Upper lobe of right lung (tissue), 1 donor: ENCODE data around the gene CD69. TPM values are rescaled to one million over a fixed set of nuclear protein-coding genes. Genes with fewer than 3 reads are reported as not detected.

Source experiments
- ATAC-seq: fragments of 200-7000 bp; cut with Tn5 transposase; one replicate; pipeline ENCODE4 v1.9.1; 2020; ENCODE audit warnings: mild to moderate bottlenecking, moderate library complexity
- DNase-seq: peaks from one replicate; pipeline ENCODE4 v3.0.0-alpha.2; 2020
- H3K27ac ChIP-seq: fragments of 200-600 bp; one replicate; pipeline ENCODE4 v1.8.0; 2022
- H3K27me3 ChIP-seq: fragments of 200-600 bp; one replicate; pipeline ENCODE4 v1.8.0; 2022; ENCODE audit warnings: mild to moderate bottlenecking
- H3K36me3 ChIP-seq: fragments of 200-600 bp; one replicate; pipeline ENCODE4 v1.8.0; 2022
- H3K4me1 ChIP-seq: fragments of 200-600 bp; one replicate; pipeline ENCODE4 v1.8.0; 2022
- H3K4me3 ChIP-seq: fragments of 200-600 bp; one replicate; pipeline ENCODE4 v1.8.0; 2022; ENCODE audit warnings: mild to moderate bottlenecking
- H3K9me3 ChIP-seq: fragments of 200-600 bp; one replicate; pipeline ENCODE4 v1.8.0; 2022
- intact Hi-C: fragments of 100-400 bp; cut with DNase I; formaldehyde crosslinking; loops from one replicate; pipeline ENCODE4 v1.11.0; 2022
- total RNA-seq: library from RNA; stranded (reverse); fragmentation: NEBNext Ultra II Directional; extraction: Animal tissue kit (Norgen Biotek cat#: 25700); gene quantifications from one replicate; pipeline ENCODE4 v1.2.1, GENCODE V29; 2021
- TF ChIP-seq, protein P1 (sequence below): fragments of 200-600 bp; IDR thresholded peaks from one replicate; pipeline ENCODE4 v1.8.0; 2022; ENCODE audit warnings: antibody characterized with exemption
- donor health status: DM: no; HTN: yes; CAD: no; lungs with severe emphysema.

The CD69 gene
- total RNA-seq, 1 donor from 2014 or later, result 14.5 TPM

GRCh38 chr12:9752145-9752933, 8.4 kb downstream of the CD69 start:
- Histone ChIP-seq H3K36me3 (no peaks in the 10 kb centered on the region), H3K4me3 (no peak overlapping the region), H3K9me3 (no peaks in the 10 kb centered on the region), H3K27me3 (no peaks in the 10 kb centered on the region), H3K27ac (no peak overlapping the region), H3K4me1 (peaks cover 4% of the 10 kb centered on the region)
- ATAC-seq (no peak), DNase-seq (no peak)
- intact Hi-C loops, result no loop called here
- TF ChIP-seq, protein P1, sequence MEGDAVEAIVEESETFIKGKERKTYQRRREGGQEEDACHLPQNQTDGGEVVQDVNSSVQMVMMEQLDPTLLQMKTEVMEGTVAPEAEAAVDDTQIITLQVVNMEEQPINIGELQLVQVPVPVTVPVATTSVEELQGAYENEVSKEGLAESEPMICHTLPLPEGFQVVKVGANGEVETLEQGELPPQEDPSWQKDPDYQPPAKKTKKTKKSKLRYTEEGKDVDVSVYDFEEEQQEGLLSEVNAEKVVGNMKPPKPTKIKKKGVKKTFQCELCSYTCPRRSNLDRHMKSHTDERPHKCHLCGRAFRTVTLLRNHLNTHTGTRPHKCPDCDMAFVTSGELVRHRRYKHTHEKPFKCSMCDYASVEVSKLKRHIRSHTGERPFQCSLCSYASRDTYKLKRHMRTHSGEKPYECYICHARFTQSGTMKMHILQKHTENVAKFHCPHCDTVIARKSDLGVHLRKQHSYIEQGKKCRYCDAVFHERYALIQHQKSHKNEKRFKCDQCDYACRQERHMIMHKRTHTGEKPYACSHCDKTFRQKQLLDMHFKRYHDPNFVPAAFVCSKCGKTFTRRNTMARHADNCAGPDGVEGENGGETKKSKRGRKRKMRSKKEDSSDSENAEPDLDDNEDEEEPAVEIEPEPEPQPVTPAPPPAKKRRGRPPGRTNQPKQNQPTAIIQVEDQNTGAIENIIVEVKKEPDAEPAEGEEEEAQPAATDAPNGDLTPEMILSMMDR, result no peak

- intact Hi-C loops, result no loop called here
- peaks cover 4% of the 10 kb centered on the region for H3K4me1 ChIP-seq
- DNase-seq, result no peak
- no peaks in the 10 kb centered on the region for H3K9me3 ChIP-seq
- H3K27me3 ChIP-seq, result no peaks in the 10 kb centered on the region
- TF ChIP-seq, protein P1, result peak; percentile 47
- no peak overlapping the region for H3K27ac ChIP-seq
- H3K4me3 ChIP-seq, result no peak overlapping the region
- H3K36me3 ChIP-seq, result no peaks in the 10 kb centered on the region
- ATAC-seq, result peak; percentile 79
These were observed 9.2 kb downstream of the CD69 start for GRCh38 chr12:9751204-9752144.

DNA sequence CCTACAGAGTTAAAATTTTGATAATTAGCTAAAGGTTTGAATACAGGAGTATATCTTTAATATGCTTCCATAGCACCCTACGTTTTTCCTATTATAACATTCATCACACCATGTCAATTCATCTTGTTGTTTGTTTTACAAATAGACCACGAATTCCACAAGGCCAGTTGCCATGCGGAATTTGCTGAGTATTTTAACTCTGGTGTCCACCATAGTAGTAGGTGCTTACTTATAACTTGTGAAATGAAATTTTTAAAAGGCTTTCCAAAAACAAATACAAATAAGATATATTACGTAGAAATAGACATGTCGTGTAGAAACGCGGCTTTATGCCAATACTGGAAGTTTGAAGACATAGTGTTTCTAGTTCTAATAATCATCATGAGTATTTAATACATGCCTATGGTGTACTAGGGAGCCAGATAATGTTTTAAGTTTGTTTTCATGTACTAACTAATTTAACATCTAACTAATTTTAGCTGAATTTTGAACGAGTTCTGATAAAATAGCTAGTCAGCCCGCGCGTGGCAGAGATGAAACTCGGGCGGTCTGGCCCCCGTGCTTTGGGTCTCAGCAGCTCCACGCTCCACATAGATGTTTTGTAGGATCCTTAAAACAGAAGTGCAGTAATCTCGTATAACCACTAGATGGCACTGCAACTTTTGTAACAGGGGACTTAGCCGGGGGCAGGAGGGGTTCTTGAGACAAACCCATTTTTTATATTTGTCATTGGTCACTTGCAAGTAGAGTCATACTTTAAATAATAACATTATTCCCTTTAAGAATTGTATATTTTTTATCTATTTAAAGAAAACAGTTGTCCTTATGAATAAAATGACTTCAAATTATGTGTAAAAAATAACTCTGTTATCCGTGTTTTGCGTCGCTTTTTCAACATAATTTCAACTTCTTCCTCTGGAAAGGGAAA, 10.2 kb downstream of the CD69 start:
- Histone ChIP-seq H3K27ac (no peak overlapping the region), H3K36me3 (no peaks in the 10 kb centered on the region), H3K4me3 (no peak overlapping the region), H3K4me1 (peaks cover 4% of the 10 kb centered on the region), H3K27me3 (no peaks in the 10 kb centered on the region), H3K9me3 (no peaks in the 10 kb centered on the region)
- intact Hi-C loops, result no loop called here
- ATAC-seq (peak; percentile 95), DNase-seq (no peak)
- TF ChIP-seq, protein P1, result peak; percentile 83

GRCh38 chr12:9749640-9750039, 11.1 kb downstream of the CD69 start:
- no peaks in the 10 kb centered on the region for H3K36me3 ChIP-seq
- TF ChIP-seq, protein P1, result no peak
- no peaks in the 10 kb centered on the region for H3K27me3 ChIP-seq
- no peaks in the 10 kb centered on the region for H3K9me3 ChIP-seq
- ATAC-seq, result no peak
- DNase-seq, result no peak
- intact Hi-C loops, result no loop called here
- H3K4me1 ChIP-seq, result peaks cover 4% of the 10 kb centered on the region
- H3K4me3 ChIP-seq, result no peak overlapping the region
- no peak overlapping the region for H3K27ac ChIP-seq

DNA sequence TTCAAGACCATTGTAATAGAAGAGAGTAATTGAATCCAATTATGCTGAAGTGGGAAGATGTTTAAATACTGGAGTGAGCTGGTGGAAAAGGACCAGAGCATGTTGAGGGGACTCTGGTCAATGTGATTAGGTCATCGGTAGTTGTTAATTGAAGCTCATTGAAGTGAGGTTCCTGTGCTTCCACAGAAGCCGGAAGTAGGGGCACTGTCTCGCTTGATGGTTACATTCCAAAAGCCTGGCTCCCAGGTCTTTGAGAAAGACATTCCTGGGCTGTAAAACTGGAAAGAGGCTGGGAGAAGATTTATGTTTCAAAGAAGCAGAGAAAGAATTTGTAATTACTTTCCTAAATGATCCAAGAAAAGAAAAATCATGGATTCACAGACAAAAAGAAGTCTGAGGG, 15.5 kb downstream of the CD69 start:
- Histone ChIP-seq H3K4me3 (no peak overlapping the region), H3K4me1 (peaks cover 7% of the 10 kb centered on the region), H3K27me3 (no peaks in the 10 kb centered on the region), H3K27ac (no peak overlapping the region), H3K9me3 (no peaks in the 10 kb centered on the region), H3K36me3 (no peaks in the 10 kb centered on the region)
- ATAC-seq (no peak), DNase-seq (no peak)
- intact Hi-C loops, result no loop called here
- TF ChIP-seq, protein P1, result no peak
